Activated T-cell treated with anti-CD3 and anti-CD28 coated beads for 24 hours (primary cell): Measurements from ENCODE around the gene APCDD1.
A peak's percentile ranks its signal among the peaks of the same experiment; 100 is the strongest.
"Not testable (repeated sequence)": the region's sequence is repeated elsewhere in the genome, so short reads cannot be mapped to it uniquely, and the experiment has no call there.

Experiments used
- DNase-seq: peaks from one replicate; pipeline ENCODE4 v3.0.0-alpha.2; 2020; ENCODE audit warnings: low read depth

Gene APCDD1

DNA sequence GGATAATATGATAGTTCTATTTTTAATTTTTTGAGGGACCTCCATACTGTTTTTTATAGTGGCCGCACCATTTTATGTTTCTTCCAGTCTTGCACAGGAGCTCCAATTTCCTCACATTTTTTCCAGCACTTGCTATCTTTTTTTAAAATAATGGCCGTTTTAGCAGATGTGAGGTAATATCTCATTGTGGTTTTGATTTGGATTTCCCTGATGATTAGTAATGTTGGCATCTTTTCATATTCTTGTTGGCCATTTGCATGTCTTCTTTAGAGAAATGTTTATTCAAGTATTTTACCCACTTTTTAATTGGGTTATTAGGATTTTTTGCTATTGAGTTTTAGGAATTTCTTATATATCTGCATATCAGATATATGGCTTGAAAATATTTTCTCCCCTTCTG lies 41.5 kb downstream of the APCDD1 start:
- no peak for DNase-seq

DNA sequence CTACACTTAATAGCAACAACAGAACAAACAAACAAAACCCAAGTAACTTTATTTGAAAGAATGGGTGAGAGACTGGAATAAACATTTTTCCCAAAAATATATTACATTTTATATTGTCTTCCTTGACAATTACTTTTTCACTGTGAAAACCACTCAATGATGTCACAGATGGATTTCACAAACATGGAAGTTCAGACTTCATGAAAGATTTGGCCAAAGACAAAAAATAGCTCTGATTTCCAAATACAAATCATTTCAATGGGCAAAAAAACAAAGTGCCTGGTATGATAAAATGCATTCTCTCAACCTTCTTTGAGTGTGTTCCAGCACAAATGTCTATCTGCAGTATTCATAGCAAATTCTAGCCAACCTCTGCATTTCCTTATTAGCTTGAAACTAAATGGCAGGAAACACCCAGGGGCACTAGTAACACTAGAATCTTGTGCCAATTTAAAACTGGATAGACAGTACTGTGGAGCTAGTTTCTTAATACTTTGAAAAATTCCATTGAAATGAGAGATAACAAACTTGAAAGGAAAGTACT lies 42.8 kb downstream of the APCDD1 start:
- DNase-seq, result no peak

DNA sequence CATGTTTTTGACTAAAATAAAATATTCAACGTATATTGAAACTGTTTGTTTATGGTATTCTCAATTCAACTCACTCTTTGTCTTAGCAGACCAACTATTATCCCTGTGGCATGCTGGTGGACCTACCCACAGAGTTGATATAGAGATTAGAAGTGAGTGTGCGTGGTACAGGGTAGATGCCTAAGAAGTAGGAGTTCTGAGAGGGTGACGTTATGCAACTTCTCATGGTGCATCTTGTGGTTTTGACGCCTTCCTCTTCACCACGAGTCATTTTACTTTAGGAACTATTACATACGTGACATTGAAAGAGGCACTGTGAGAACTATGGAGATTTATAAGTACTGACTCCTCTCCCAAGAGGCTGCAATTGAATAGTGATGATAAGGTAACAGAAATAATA lies 44.8 kb downstream of the APCDD1 start:
- no peak for DNase-seq

DNA sequence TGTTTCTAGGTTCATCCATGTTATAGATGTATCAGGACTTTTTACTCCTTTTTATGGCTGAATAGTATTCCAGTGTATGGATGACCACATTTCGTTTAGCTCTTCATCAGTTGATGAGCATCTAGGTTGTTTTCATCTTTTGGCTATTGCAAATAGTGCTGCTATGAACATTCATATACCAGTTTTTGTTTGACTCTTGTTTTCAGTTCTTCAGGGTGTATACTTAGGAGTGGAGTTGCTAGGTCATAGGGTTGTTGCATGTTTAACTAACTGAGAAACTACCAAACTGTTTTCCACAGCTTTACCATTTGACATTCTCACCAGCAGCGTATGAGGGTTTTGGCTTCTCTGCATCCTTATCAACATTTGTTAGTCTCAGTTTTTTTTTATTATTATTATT lies 45.6 kb downstream of the APCDD1 start:
- no peak for DNase-seq

DNA sequence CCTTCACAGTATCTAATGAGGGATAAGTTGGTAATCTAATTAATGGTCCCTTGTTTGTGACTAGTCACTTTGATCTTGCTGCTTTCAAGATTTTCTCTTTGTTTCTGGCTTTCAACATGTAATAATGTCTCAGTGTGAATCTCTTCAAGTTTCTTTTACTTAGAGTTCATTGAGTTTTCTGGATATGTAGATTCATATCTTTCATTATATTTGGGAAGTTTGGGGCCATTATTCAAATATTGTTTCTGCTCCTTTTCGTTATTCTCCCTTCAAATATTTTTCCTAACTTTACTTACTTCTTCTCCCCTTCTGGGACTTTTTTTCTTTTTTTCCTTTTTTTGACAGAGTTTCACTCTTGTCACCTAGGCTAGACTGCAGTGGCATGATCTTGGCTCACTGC lies 50.3 kb downstream of the APCDD1 start:
- DNase-seq, result no peak

- DNase-seq, result not testable (repeated sequence)
These were observed 51.5 kb downstream of the APCDD1 start for GRCh38 chr18:10505892-10506291.

GRCh38 chr18:10508591-10508990 lies 54.2 kb downstream of the APCDD1 start:
- no peak for DNase-seq

- DNase-seq, result no peak
These were observed 56.8 kb downstream of the APCDD1 start for GRCh38 chr18:10511236-10511635.

DNA sequence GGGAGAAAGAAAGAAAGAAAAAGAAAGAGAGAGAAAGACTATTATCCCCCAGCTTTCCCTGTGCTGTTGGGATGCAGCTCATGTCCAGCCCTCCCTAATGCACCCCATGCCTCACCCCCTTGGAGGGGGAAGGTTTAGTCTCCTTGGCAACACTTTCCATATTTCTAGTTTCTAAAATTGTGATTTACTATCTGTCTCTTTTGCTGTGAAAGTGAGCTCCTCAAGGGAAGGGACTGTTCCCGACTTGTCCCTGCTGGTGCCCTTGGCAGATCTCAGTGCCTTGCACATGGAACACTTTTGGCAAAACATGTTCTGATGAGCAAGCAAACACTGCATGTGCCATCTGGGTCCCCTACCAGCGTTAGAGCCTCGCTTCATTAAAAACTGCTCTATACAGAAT lies 59.6 kb downstream of the APCDD1 start:
- DNase-seq, result no peak

- DNase-seq, result no peak
These were observed 60.2 kb downstream of the APCDD1 start for GRCh38 chr18:10514601-10515000.

DNA sequence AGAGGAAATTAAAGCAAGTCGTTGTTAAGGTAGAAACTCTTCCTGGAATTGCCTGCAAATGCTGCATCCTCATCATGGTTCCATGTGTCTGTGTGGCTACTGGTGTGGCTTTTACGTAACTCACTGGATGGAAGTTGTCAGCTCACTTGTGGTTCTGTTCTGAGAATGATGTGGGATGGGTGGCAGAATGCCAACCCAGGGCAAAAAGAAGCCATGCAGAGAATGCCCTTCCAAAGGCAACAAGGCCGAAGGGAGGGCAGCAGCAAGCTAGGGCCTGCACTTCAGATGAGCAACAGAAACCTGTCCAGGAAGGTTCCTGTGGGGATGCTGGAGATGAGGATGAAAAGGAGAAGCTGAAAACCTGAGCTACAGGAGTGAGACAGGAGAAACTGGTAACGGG lies 61.0 kb downstream of the APCDD1 start:
- no peak for DNase-seq

GRCh38 chr18:10516078-10516477 lies 61.6 kb downstream of the APCDD1 start:
- no peak for DNase-seq

DNA sequence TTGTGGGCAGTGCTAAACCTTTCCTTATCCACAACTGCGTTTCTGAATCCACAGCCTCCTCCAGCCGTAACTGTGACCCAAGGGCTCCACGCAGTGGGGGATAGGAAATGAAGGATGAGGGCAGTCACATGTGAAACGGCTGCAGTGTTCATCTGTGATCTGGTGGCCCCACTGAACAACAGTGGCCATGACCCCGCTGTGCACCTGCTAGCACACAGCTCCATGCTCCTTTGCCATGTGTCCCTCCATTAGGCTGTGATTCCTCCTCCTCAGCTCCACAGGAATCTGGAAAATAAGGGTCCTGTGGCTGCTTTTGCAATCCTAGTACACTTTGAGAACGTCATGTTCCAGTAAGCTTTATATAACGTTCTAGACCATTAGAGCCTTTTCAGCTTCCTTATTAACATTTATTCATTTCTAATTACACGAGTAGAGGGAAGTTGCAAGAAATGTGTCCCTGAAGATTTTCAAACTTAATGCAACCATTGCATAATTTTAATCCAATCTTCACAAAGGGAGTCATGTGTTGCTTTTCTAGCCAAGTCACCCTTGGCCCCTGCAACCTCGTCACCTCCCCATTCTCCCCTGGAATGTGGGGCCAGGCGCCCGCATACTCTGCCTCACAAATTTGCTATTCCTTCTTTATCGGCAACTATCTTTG lies 64.3 kb downstream of the APCDD1 start:
- no peak for DNase-seq

GRCh38 chr18:10519366-10519765 lies 64.9 kb downstream of the APCDD1 start:
- no peak for DNase-seq

DNA sequence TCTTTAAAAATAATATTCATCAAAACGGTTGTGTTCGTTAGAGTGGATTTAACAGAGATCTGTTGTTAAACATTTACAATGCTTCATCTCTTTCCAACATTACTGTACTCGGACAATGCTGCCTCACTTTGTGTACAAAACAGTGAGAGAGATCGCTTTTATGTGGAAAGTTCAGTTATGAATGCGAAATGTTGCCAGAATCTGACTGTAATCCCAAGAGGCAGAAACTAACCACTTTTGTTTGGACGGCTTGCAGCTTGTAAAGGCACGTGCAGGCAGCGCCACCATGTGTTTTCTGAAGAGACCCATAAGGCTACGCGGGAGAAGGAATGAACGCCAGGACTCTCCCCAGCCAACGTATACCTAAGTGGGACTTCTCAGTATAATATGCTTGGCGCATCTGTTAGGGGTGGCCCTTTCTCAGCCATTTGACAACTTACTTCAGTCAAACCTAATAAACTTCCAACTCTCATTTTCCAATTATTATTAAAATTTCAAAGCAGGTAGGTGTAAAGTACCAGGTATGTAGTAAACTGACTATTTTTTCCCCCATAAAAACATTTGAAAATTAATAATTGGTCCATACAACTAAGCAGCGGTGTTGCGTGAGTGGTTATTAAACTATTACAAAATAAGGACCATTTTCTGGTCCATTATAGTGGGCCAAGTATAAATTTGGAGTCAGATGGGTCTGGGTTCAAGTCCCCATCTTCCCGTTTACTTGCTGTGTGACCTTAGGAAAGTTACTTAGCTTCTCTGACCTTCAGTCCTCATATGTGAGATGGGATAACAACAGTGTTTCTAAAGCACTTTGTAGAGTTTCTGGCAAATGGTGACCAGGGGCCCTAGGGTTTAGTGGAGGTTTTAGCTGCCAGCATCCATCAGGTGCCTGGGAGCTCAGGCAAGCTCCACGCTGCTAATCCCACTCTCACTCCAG lies 65.8 kb downstream of the APCDD1 start:
- DNase-seq, result peak; percentile 42

DNA sequence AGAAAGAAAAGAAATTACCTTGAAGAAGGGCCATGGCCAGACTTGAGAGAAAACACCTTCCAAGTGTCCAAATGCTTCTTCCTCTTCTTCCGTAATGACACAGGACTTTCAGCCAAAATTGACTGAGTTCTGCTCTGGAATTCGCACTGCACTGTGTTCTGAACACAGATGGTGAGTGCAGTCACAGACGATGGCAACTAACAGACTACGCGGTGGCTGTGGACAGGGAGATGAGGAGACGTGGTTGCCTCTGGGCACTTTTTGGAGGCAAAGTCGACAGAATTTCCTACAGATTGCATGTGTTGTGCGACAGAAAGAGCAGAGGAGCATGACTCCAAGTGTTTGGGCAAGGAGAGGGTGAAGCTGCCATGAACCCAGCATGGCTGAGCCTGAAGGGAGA lies 67.1 kb downstream of the APCDD1 start:
- DNase-seq, result no peak

- DNase-seq, result no peak
These were observed 68.1 kb downstream of the APCDD1 start for GRCh38 chr18:10522574-10522973.

GRCh38 chr18:10523544-10523943 lies 69.1 kb downstream of the APCDD1 start:
- DNase-seq, result no peak

GRCh38 chr18:10524507-10525370 lies 70.3 kb downstream of the APCDD1 start:
- no peak for DNase-seq

- DNase-seq, result no peak
These were observed 70.9 kb downstream of the APCDD1 start for GRCh38 chr18:10525371-10525691.

GRCh38 chr18:10525697-10526560 lies 71.5 kb downstream of the APCDD1 start, which contains the start of gene NAPG:
TSS of gene NAPG (plus strand) at chr18:10526027. CDS start at chr18:10526103, 76 bp downstream.
- DNase-seq, result peak; percentile 89
